ENCODE results near the gene PDK4. TPM values are rescaled to one million over a fixed set of nuclear protein-coding genes. Genes with fewer than 3 reads are reported as not detected.

PDK4 gene
- total RNA-seq, 4 donors from 2014 or later: 84.2 to 975 (median 104) TPM

DNA sequence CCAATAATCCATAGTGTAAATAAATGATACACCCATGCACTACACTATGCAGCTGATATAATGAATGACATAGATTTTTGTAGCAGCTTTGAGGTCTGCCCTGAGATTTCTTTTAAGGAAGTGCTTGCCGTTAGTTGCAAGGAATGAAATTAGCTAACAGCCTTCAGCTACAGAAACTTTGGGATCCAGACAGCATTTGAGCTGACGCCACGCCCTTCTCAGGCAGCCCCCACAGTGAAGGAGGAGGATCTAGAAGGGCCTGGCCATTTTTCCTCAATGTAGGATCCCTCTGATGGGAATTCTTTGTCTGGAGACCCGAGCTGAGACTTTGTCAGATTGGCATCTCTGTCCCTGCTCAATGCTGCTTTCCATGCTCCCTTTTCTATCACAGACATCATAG lies 6.1 kb upstream of the PDK4 start:
- no peak for DNase-seq (ENCODE audit: low spot score in 2 of 2)
- no peak overlapping the region for H3K27ac ChIP-seq
- TF ChIP-seq POLR2AphosphoS5 (IDR thresholded peaks at IDR 0.05): no peak
- no peak for TF ChIP-seq EP300 (IDR thresholded peaks at IDR 0.05)
- TF ChIP-seq POLR2A (IDR thresholded peaks at IDR 0.05): no peak
- TF ChIP-seq CTCF (IDR thresholded peaks at IDR 0.05): no peak
- WGBS: 55% methylated on average over 4 of the region's 4 CpGs
- no peaks in the 10 kb centered on the region for H3K36me3 ChIP-seq
- no peaks in the 10 kb centered on the region for H3K9me3 ChIP-seq
- no peaks in the 10 kb centered on the region for H3K27me3 ChIP-seq
- no peak overlapping the region for H3K4me3 ChIP-seq
- H3K4me1 ChIP-seq: peaks cover 39% of the 10 kb centered on the region

DNA sequence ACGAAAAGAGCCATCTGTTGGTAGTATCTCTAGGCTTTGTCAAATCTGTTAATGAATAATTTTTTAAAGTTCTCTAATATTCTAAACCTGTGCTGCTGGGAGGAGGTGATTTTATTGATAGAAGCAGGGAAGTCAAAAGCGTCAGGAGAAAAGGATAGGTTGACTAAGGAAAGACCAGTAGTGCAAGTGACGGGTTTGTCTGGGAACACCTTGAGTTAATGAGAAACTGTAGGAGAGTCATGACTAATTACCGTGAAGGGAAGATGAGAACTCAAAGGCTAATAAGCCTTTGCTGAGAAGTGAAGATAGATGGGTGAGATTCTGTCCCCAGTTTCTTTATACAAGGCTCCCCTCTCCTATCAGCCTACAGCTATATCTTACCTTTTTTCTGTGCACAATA lies 5.0 kb upstream of the PDK4 start:
- no peak overlapping the region for H3K27ac ChIP-seq

DNA sequence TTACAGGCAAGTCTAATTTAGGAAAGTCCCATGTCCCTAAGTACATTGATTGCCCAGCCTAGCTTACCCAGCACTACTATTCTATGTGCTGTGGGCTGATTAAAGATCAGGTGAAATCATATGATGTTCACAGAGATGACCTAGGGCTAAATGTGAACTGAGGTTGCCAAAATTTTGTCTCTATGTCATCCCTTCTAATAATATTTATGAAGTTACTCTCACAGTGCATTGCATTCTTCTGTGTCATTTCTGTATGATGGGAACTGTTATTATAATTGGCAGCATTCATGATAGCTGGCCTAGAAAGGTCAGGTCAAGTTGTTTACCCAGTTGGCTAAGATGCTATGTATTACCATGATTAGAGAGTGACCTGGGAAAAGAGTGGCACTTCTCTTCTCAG lies 2.8 kb upstream of the PDK4 start:
- no peak for TF ChIP-seq CTCF (IDR thresholded peaks at IDR 0.05)
- TF ChIP-seq EP300 (IDR thresholded peaks at IDR 0.05): no peak
- no peak for TF ChIP-seq POLR2AphosphoS5 (IDR thresholded peaks at IDR 0.05)
- Histone ChIP-seq H3K4me1 (peaks cover 37% of the 10 kb centered on the region), H3K27ac (peak overlapping the region; percentile 91), H3K36me3 (peaks cover 2% of the 10 kb centered on the region), H3K9me3 (no peaks in the 10 kb centered on the region), H3K4me3 (no peak overlapping the region), H3K27me3 (no peaks in the 10 kb centered on the region)
- DNase-seq (ENCODE audit: low spot score in 2 of 2): no peak

More for the DNA sequence above, 5.0 kb upstream of the PDK4 start:
- H3K4me3 ChIP-seq: no peak overlapping the region
- peaks cover 38% of the 10 kb centered on the region for H3K4me1 ChIP-seq
- TF ChIP-seq POLR2A (IDR thresholded peaks at IDR 0.05) (no peak), POLR2AphosphoS5 (IDR thresholded peaks at IDR 0.05) (no peak), EP300 (IDR thresholded peaks at IDR 0.05) (no peak), CTCF (IDR thresholded peaks at IDR 0.05) (no peak)
- no peaks in the 10 kb centered on the region for H3K27me3 ChIP-seq
- no peak for DNase-seq (ENCODE audit: low spot score in 2 of 2)
- no peaks in the 10 kb centered on the region for H3K9me3 ChIP-seq
- no peaks in the 10 kb centered on the region for H3K36me3 ChIP-seq
- WGBS: 83% methylated on average over 4 of the region's 4 CpGs

DNA sequence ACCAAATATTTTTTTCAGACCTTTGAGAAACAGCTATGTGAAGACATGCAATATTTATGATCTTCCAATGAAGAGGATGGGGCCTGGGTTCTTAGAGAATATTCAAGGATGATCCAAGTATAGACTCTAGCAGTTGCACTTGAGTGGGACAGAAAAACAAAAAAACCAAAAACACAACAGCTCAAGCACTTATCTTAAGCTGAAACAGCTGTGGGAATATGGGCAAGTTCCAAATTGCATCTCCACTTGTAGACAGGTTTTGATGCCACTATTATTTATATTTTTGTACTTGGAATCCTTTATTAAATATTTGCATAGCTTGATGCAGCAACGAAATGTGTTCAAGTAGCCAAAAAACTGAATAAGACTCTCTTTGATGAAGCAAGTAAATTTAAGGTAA lies 2.2 kb upstream of the PDK4 start:
- H3K27ac ChIP-seq: peak overlapping the region; percentile 91
- no peak for DNase-seq (ENCODE audit: low spot score in 2 of 2)

GRCh38 chr7:95595746-95596197 lies 544 bp downstream of the PDK4 start:
- no peak for TF ChIP-seq POLR2A (IDR thresholded peaks at IDR 0.05)
- no peak for TF ChIP-seq EP300 (IDR thresholded peaks at IDR 0.05)
- no peak for TF ChIP-seq CTCF (IDR thresholded peaks at IDR 0.05)
- no peak for TF ChIP-seq POLR2AphosphoS5 (IDR thresholded peaks at IDR 0.05)
- Histone ChIP-seq H3K27ac (peak overlapping the region; percentile 91), H3K36me3 (peaks cover 32% of the 10 kb centered on the region), H3K27me3 (no peaks in the 10 kb centered on the region), H3K4me1 (peaks cover 39% of the 10 kb centered on the region), H3K9me3 (no peaks in the 10 kb centered on the region), H3K4me3 (peak overlapping the region; percentile 75)
- 17% methylated on average over 8 of the region's 8 CpGs for WGBS
- no peak for DNase-seq (ENCODE audit: low spot score in 2 of 2)

More for the DNA sequence above, 2.2 kb upstream of the PDK4 start:
- Histone ChIP-seq H3K27me3 (no peaks in the 10 kb centered on the region), H3K9me3 (no peaks in the 10 kb centered on the region), H3K4me3 (no peak overlapping the region), H3K4me1 (peaks cover 32% of the 10 kb centered on the region), H3K36me3 (peaks cover 7% of the 10 kb centered on the region)
- TF ChIP-seq POLR2A (IDR thresholded peaks at IDR 0.05) (no peak), POLR2AphosphoS5 (IDR thresholded peaks at IDR 0.05) (no peak), EP300 (IDR thresholded peaks at IDR 0.05) (no peak), CTCF (IDR thresholded peaks at IDR 0.05) (no peak)
- 10% methylated on average over 1 of the region's 1 CpG for WGBS
